Glutamatergic neuron (in vitro differentiated cells): ENCODE results near the gene ZFAND4. TPM values are rescaled to one million over a fixed set of nuclear protein-coding genes. Genes with fewer than 3 reads are reported as not detected.

Experiments used
- DNase-seq: peaks from one replicate; pipeline ENCODE4 v3.0.0; 2022
- H3K27ac Mint-ChIP-seq: one replicate; pipeline ENCODE4 v1.8.0; 2020; ENCODE audit warnings: mild to moderate bottlenecking, mixed read lengths, inconsistent platforms; ENCODE audit not compliant: unreplicated experiment
- H3K27me3 Mint-ChIP-seq: one replicate; pipeline ENCODE4 v1.8.0; 2020; ENCODE audit warnings: mild to moderate bottlenecking, moderate library complexity, mixed read lengths, inconsistent platforms; ENCODE audit not compliant: unreplicated experiment
- H3K36me3 Mint-ChIP-seq: one replicate; pipeline ENCODE4 v1.8.0; 2020; ENCODE audit warnings: mild to moderate bottlenecking, mixed read lengths, inconsistent platforms; ENCODE audit not compliant: unreplicated experiment
- H3K4me1 Mint-ChIP-seq: one replicate; pipeline ENCODE4 v1.8.0; 2020; ENCODE audit warnings: mild to moderate bottlenecking, low read depth, mixed read lengths, inconsistent platforms; ENCODE audit not compliant: unreplicated experiment
- H3K4me3 Mint-ChIP-seq: one replicate; pipeline ENCODE4 v1.8.0; 2020; ENCODE audit warnings: mild to moderate bottlenecking, mixed read lengths, inconsistent platforms; ENCODE audit not compliant: unreplicated experiment
- H3K9me3 Mint-ChIP-seq: one replicate; pipeline ENCODE4 v1.8.0; 2020; ENCODE audit warnings: mild to moderate bottlenecking, moderate library complexity, mixed read lengths, inconsistent platforms; ENCODE audit not compliant: unreplicated experiment
- CTCF ChIP-seq: fragments of 200-600 bp; sonication (generic); IDR thresholded peaks from one replicate; pipeline ENCODE4 v1.5.0; 2021; ENCODE audit not compliant: partially characterized antibody, unreplicated experiment
- total RNA-seq: library from RNA; stranded (reverse); fragmentation: NEBNext Ultra II Directional; extraction: Animal tissue kit (Norgen Biotek cat#: 25700); gene quantifications from one replicate; pipeline ENCODE4 v1.2.1, GENCODE V29; 2021; ENCODE audit not compliant: unreplicated experiment

ZFAND4 gene
- total RNA-seq, 1 donor from 2014 or later = 33.0 TPM

- H3K27me3 Mint-ChIP-seq = peaks cover 9% of the 10 kb centered on the region
- DNase-seq = no peak
- TF ChIP-seq CTCF = no peak
- H3K36me3 Mint-ChIP-seq = peaks cover 13% of the 10 kb centered on the region
- peaks cover 9% of the 10 kb centered on the region for H3K9me3 Mint-ChIP-seq
- H3K4me3 Mint-ChIP-seq = no peak overlapping the region
- H3K4me1 Mint-ChIP-seq = no peaks in the 10 kb centered on the region
- no peak overlapping the region for H3K27ac Mint-ChIP-seq
These were observed 73.5 kb downstream of the ZFAND4 start for GRCh38 chr10:45599021-45599603.

GRCh38 chr10:45596526-45596925 lies 76.0 kb downstream of the ZFAND4 start:
- Mint-ChIP-seq H3K36me3 (peaks cover 13% of the 10 kb centered on the region), H3K27me3 (peaks cover 11% of the 10 kb centered on the region), H3K4me3 (no peak overlapping the region), H3K27ac (no peak overlapping the region), H3K9me3 (peaks cover 13% of the 10 kb centered on the region), H3K4me1 (peaks cover 2% of the 10 kb centered on the region)
- no peak for DNase-seq
- TF ChIP-seq CTCF = no peak

- peaks cover 7% of the 10 kb centered on the region for H3K36me3 Mint-ChIP-seq
These were observed 78.1 kb downstream of the ZFAND4 start for GRCh38 chr10:45594276-45595157.

GRCh38 chr10:45593938-45594275 lies 78.7 kb downstream of the ZFAND4 start:
- Mint-ChIP-seq H3K4me3 (peak overlapping the region; percentile 96), H3K9me3 (peaks cover 10% of the 10 kb centered on the region), H3K27ac (peak overlapping the region; percentile 50), H3K36me3 (peaks cover under 1% of the 10 kb centered on the region), H3K27me3 (peaks cover 9% of the 10 kb centered on the region), H3K4me1 (peaks cover 4% of the 10 kb centered on the region)
- DNase-seq = no peak
- no peak for TF ChIP-seq CTCF

More at GRCh38 chr10:45594276-45595157, 78.1 kb downstream of the ZFAND4 start:
- TF ChIP-seq CTCF = no peak
- Mint-ChIP-seq H3K9me3 (peaks cover 10% of the 10 kb centered on the region), H3K4me1 (peaks cover 4% of the 10 kb centered on the region), H3K27me3 (peaks cover 9% of the 10 kb centered on the region), H3K4me3 (peak overlapping the region; percentile 96), H3K27ac (peak overlapping the region; percentile 57)
- DNase-seq = peak; percentile 92

- Mint-ChIP-seq H3K27ac (no peak overlapping the region), H3K9me3 (peaks cover 10% of the 10 kb centered on the region), H3K4me1 (peaks cover 4% of the 10 kb centered on the region), H3K36me3 (no peaks in the 10 kb centered on the region), H3K4me3 (peak overlapping the region; percentile 96), H3K27me3 (peaks cover 9% of the 10 kb centered on the region)
- DNase-seq = no peak
- TF ChIP-seq CTCF = no peak
These were observed 79.6 kb downstream of the ZFAND4 start for GRCh38 chr10:45592926-45593325.
